ENCODE results near the gene MSI2. TPM values are rescaled to one million over a fixed set of nuclear protein-coding genes. Genes with fewer than 3 reads are reported as not detected.
"Not testable (repeated sequence)": the region's sequence is repeated elsewhere in the genome, so short reads cannot be mapped to it uniquely, and the experiment has no call there.

Gene MSI2
- total and polyA plus RNA-seq, 7 donors, result 12.6 to 25.8 (median 21.3) TPM

- no peaks in the 10 kb centered on the region for H3K4me1 ChIP-seq
Measured at GRCh38 chr17:57210972-57211411, 45.3 kb upstream of the MSI2 start.

GRCh38 chr17:57211543-57211942 lies 44.8 kb upstream of the MSI2 start:
- intact Hi-C loops (cut with DNase I), result no loop called here
- Histone ChIP-seq H3K27ac (no peak overlapping the region), H3K27me3 (peaks cover 0 to under 1% (median 0%) of the 10 kb centered on the region in 3 donors), H3K36me3 (no peaks in the 10 kb centered on the region), H3K4me1 (no peaks in the 10 kb centered on the region), H3K4me3 (no peak overlapping the region), H3K9me3 (peaks cover 0 to 5% (median under 1%) of the 10 kb centered on the region in 4 donors)
- no peak for DNase-seq
- no peak for TF ChIP-seq POLR2AphosphoS5 (IDR thresholded peaks at IDR 0.05)
- 49 to 66% methylated on average over 4 of the region's 4 CpGs for WGBS, 2 donors

More at GRCh38 chr17:57210972-57211411, 45.3 kb upstream of the MSI2 start:
- Histone ChIP-seq H3K27me3 (no peaks in the 10 kb centered on the region), H3K27ac (no peak overlapping the region), H3K36me3 (no peaks in the 10 kb centered on the region), H3K9me3 (peaks cover 0 to 5% (median under 1%) of the 10 kb centered on the region in 4 donors), H3K4me3 (no peak overlapping the region)
- TF ChIP-seq POLR2A (IDR thresholded peaks at IDR 0.05) (no peak), POLR2AphosphoS5 (IDR thresholded peaks at IDR 0.05) (no peak), CTCF (IDR thresholded peaks at IDR 0.05) (no peak), EP300 (IDR thresholded peaks at IDR 0.05) (no peak)
- intact Hi-C loops (cut with DNase I), result no loop called here
- 62 to 65% methylated on average over 3 of the region's 3 CpGs for WGBS, 2 donors
- DNase-seq, result no peak

GRCh38 chr17:57213180-57213825 lies 43.0 kb upstream of the MSI2 start:
- Histone ChIP-seq H3K4me1 (no peaks in the 10 kb centered on the region), H3K4me3 (no peak overlapping the region), H3K36me3 (no peaks in the 10 kb centered on the region), H3K27me3 (peaks cover 0 to 5% (median 0%) of the 10 kb centered on the region in 3 donors), H3K27ac (no peak overlapping the region), H3K9me3 (peaks cover 0 to 2% (median 0%) of the 10 kb centered on the region in 4 donors)
- TF ChIP-seq POLR2A (IDR thresholded peaks at IDR 0.05) (no peak), EP300 (IDR thresholded peaks at IDR 0.05) (no peak), POLR2AphosphoS5 (IDR thresholded peaks at IDR 0.05) (no peak), CTCF (IDR thresholded peaks at IDR 0.05) (no peak)
- 90 to 91% methylated on average over 5 of the region's 5 CpGs for WGBS, 2 donors
- intact Hi-C loops (cut with DNase I), result no loop called here
- DNase-seq, result no peak

- WGBS, 2 donors, result 83 to 84% methylated on average over 8 of the region's 8 CpGs
- Histone ChIP-seq H3K4me1 (no peaks in the 10 kb centered on the region), H3K4me3 (no peak overlapping the region), H3K27ac (no peak overlapping the region), H3K9me3 (no peaks in the 10 kb centered on the region), H3K27me3 (peaks cover 0 to 5% (median 0%) of the 10 kb centered on the region in 3 donors), H3K36me3 (no peaks in the 10 kb centered on the region)
- intact Hi-C loops (cut with DNase I), result no loop called here
- no peak for DNase-seq
- TF ChIP-seq POLR2A (IDR thresholded peaks at IDR 0.05) (no peak), CTCF (IDR thresholded peaks at IDR 0.05) (no peak), EP300 (IDR thresholded peaks at IDR 0.05) (no peak), POLR2AphosphoS5 (IDR thresholded peaks at IDR 0.05) (no peak)
Measured at GRCh38 chr17:57215317-57215716, 41.0 kb upstream of the MSI2 start.

- WGBS, 2 donors, result 84 to 87% methylated on average over 3 of the region's 3 CpGs
- no peak overlapping the region for H3K27ac ChIP-seq
- no peak for TF ChIP-seq POLR2AphosphoS5 (IDR thresholded peaks at IDR 0.05)
- no peak for TF ChIP-seq POLR2A (IDR thresholded peaks at IDR 0.05)
- no peak for TF ChIP-seq CTCF (IDR thresholded peaks at IDR 0.05)
- no peak for TF ChIP-seq EP300 (IDR thresholded peaks at IDR 0.05)
- no peaks in the 10 kb centered on the region for H3K4me1 ChIP-seq
- no peaks in the 10 kb centered on the region for H3K36me3 ChIP-seq
- H3K4me3 ChIP-seq, result no peak overlapping the region
- H3K9me3 ChIP-seq, result no peaks in the 10 kb centered on the region
- no peak for DNase-seq
- intact Hi-C loops (cut with DNase I), result no loop called here
- peaks cover 0 to 3% (median 0%) of the 10 kb centered on the region in 3 donors for H3K27me3 ChIP-seq
Measured at GRCh38 chr17:57221366-57222350, 34.7 kb upstream of the MSI2 start.

GRCh38 chr17:57222422-57222821 lies 33.9 kb upstream of the MSI2 start:
- intact Hi-C loops (cut with DNase I), result not testable (repeated sequence)

More at GRCh38 chr17:57222422-57222821, 33.9 kb upstream of the MSI2 start:
- DNase-seq, H3K9me3 ChIP-seq, H3K27me3 ChIP-seq, H3K36me3 ChIP-seq, H3K4me1 ChIP-seq, H3K27ac ChIP-seq, H3K4me3 ChIP-seq: not testable (repeated sequence)
- WGBS, 2 donors, result 93 to 96% methylated on average over 1 of the region's 1 CpG

Data from sigmoid colon (tissue), 7 donors.